ENCODE data around the gene LCE3C. TPM values are rescaled to one million over a fixed set of nuclear protein-coding genes. Genes with fewer than 3 reads are reported as not detected.

Gene LCE3C
- total and polyA plus RNA-seq, 9 of the 15 experiments (the other 6 are each of a cell fraction or from before 2014, with no cell fraction given) = not detected

DNA sequence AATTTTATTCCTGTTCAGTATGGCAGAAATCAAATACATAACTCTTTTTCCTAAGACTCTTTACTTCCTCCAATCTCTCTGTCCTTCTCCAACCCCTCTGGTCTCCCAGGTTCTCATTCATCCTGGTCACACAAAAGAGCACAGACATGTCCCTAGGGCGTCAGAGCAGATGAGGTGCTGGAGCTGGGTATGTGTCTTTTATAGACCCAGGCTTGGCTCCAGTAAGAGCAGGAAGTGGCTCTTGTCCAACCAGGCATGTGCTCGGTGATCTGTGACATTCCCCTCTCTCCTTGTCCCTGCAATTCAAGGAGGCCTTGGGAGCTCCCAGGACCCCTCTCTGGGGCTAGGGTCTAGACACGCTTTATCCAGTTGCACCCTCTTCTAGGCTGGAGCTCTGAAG is 45.1 kb downstream of the LCE3C start:
- Histone ChIP-seq H3K4me1 (replicated peaks in 1 of 2; ENCODE audit: control insufficient read depth in 2 of 2, insufficient read depth in 2 of 2, low read length in 2 of 2) (no peaks in the 10 kb centered on the region), H3K4me2 (ENCODE audit: insufficient read depth, low read length) (no peak overlapping the region), H4K20me1 (replicated peaks; ENCODE audit: control insufficient read depth, insufficient read depth, low read length) (no peaks in the 10 kb centered on the region), H3K4me3 (no peak overlapping the region), H3K79me2 (ENCODE audit: control insufficient read depth, insufficient read depth, low read length) (no peaks in the 10 kb centered on the region), H3K9me1 (ENCODE audit: control insufficient read depth, insufficient read depth, low read length) (peaks cover 3% of the 10 kb centered on the region), H3K27ac (ENCODE audit: extremely low read depth, low read depth, low read length) (no peak overlapping the region), H3K36me3 (ENCODE audit: control insufficient read depth, insufficient read depth, low read length) (no peaks in the 10 kb centered on the region), H3K27me3 (ENCODE audit: control insufficient read depth in 2 of 2, insufficient read depth in 2 of 2, low read length in 2 of 2) (no peaks in the 10 kb centered on the region), H3K9me3 (replicated peaks; ENCODE audit: control insufficient read depth, insufficient read depth, low read depth, low read length) (no peaks in the 10 kb centered on the region), H3K9ac (ENCODE audit: insufficient read depth in 1 of 2, low read depth in 2 of 2, low read length in 2 of 2) (no peak overlapping the region), H2AFZ (ENCODE audit: low read depth, low read length) (no peak overlapping the region)
- DNase-seq (ENCODE audit: extremely low read depth in 1 of 4, low spot score in 3 of 4) (no peak), FAIRE-seq (no peak), ATAC-seq (no peak)
- intact Hi-C loops (cut with micrococcal nuclease) = no loop called here
- ChIA-PET CTCF (ENCODE audit: low intra/inter-chr PET ratio) (no interaction called here), POLR2A (no interaction called here)
- WGBS (ENCODE audit: insufficient coverage, low coverage, missing lambda C conversion rate) = 0% methylated on average over 3 of the region's 3 CpGs
- no TSS peak for BruUV-seq (replicated peaks)
- in situ Hi-C loops (cut with MboI) = no loop called here
- TF ChIP-seq ADNP (tag; IDR thresholded peaks at IDR 0.05) (no peak), SMAD4 (CRISPR knock-in tag; conservative IDR thresholded peaks at IDR 0.05) (no peak), CBFA2T3 (IDR thresholded peaks at IDR 0.05) (no peak), PTTG1 (tag; IDR thresholded peaks at IDR 0.05; ENCODE audit: low read depth) (no peak), MYC (IDR thresholded peaks at IDR 0.05; ENCODE audit: low read depth, low read length) (no peak), MYC (CRISPR knock-in tag; IDR thresholded peaks at IDR 0.05; ENCODE audit: borderline replicate concordance, low read depth) (no peak), ZNF507 (tag; conservative IDR thresholded peaks at IDR 0.05) (no peak), BMI1 (IDR thresholded peaks at IDR 0.05; ENCODE audit: low read length) (no peak), KLF16 (IDR thresholded peaks at IDR 0.05) (no peak), RAD51 (IDR thresholded peaks at IDR 0.05; ENCODE audit: borderline replicate concordance, low read depth) (no peak), RFX5 (IDR thresholded peaks at IDR 0.05; ENCODE audit: low read depth, low read length) (no peak), POLR2A (conservative IDR thresholded peaks at IDR 0.05) (no peak), C11orf30 (IDR thresholded peaks at IDR 0.05; ENCODE audit: low read depth) (no peak), POLR2B (IDR thresholded peaks at IDR 0.05; ENCODE audit: low read depth, partially characterized antibody) (no peak), ZNF24 (IDR thresholded peaks at IDR 0.05) (no peak), FIP1L1 (IDR thresholded peaks at IDR 0.05; ENCODE audit: low read depth, low read length, poor library complexity, severe bottlenecking) (no peak)
- TF ChIP-seq, protein P1, sequence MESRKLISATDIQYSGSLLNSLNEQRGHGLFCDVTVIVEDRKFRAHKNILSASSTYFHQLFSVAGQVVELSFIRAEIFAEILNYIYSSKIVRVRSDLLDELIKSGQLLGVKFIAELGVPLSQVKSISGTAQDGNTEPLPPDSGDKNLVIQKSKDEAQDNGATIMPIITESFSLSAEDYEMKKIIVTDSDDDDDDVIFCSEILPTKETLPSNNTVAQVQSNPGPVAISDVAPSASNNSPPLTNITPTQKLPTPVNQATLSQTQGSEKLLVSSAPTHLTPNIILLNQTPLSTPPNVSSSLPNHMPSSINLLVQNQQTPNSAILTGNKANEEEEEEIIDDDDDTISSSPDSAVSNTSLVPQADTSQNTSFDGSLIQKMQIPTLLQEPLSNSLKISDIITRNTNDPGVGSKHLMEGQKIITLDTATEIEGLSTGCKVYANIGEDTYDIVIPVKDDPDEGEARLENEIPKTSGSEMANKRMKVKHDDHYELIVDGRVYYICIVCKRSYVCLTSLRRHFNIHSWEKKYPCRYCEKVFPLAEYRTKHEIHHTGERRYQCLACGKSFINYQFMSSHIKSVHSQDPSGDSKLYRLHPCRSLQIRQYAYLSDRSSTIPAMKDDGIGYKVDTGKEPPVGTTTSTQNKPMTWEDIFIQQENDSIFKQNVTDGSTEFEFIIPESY (CRISPR knock-in tag; IDR thresholded peaks at IDR 0.05) = no peak
- TF ChIP-seq, protein P2, sequence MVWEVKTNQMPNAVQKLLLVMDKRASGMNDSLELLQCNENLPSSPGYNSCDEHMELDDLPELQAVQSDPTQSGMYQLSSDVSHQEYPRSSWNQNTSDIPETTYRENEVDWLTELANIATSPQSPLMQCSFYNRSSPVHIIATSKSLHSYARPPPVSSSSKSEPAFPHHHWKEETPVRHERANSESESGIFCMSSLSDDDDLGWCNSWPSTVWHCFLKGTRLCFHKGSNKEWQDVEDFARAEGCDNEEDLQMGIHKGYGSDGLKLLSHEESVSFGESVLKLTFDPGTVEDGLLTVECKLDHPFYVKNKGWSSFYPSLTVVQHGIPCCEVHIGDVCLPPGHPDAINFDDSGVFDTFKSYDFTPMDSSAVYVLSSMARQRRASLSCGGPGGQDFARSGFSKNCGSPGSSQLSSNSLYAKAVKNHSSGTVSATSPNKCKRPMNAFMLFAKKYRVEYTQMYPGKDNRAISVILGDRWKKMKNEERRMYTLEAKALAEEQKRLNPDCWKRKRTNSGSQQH (CRISPR knock-in tag; IDR thresholded peaks at IDR 0.05) = no peak
- TF ChIP-seq, protein P3, sequence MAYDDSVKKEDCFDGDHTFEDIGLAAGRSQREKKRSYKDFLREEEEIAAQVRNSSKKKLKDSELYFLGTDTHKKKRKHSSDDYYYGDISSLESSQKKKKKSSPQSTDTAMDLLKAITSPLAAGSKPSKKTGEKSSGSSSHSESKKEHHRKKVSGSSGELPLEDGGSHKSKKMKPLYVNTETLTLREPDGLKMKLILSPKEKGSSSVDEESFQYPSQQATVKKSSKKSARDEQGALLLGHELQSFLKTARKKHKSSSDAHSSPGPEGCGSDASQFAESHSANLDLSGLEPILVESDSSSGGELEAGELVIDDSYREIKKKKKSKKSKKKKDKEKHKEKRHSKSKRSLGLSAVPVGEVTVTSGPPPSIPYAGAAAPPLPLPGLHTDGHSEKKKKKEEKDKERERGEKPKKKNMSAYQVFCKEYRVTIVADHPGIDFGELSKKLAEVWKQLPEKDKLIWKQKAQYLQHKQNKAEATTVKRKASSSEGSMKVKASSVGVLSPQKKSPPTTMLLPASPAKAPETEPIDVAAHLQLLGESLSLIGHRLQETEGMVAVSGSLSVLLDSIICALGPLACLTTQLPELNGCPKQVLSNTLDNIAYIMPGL (CRISPR knock-in tag; IDR thresholded peaks at IDR 0.05) = no peak

Data from K562 (cell line).